ENCODE results near the gene ECI1. TPM values are rescaled to one million over a fixed set of nuclear protein-coding genes. Genes with fewer than 3 reads are reported as not detected.
A peak's percentile ranks its signal among the peaks of the same experiment; 100 is the strongest.

Gene ECI1
- total and polyA plus RNA-seq, 2 of the 13 experiments (the other 11 are each of a cell fraction or from before 2014, with no cell fraction given), result 82.0 to 102 TPM

DNA sequence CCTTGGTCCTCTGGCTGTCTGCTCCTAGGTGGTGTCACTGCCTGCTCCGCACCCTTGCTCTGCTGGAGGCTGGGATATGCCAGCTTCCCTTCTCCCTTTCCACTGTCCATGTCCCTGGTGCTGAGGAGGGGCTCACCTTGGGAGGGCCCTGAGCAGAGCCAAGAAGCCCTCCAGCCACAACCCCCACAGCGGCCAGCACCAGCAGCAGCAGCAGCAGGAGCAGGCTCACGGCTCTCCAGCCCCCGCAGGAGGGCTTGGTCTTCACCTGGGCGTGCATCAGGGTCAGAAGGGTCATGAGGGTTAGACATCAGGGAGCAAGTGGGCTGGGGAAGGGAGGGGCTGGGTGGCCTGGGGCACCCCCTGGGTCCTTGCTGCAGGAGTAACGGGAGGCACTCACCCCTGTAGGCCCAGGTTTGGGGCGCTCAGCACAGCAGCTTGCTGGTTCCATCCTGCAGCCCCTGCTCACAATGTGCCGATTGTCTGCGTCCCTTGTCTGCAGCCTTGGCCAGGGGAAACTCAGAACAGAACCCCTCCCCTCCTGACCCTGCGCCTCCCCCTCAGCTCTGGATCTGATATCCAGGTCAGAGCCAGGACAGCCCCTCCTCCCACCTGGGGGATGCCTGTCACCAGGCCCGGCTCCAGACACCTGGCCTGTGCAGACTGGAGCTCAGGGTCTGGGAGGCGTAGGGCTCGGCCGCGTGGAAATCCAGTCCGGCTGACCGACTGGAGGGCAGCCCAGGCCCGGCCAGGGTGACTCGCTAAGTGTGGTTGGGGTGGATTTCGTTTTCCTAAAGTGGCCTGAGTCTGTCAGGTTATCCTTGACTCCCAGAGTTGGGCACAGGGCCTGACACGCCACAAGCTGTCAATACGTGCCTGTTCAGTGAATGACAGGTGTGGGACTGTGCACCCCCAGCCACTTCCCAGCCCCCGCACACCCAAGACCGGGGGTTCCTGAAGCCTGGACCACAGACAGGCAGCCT is 40.7 kb downstream of the ECI1 start, which contains the start of gene BRICD5 (continued):
- TF ChIP-seq MIER3 (CRISPR knock-in tag; IDR thresholded peaks at IDR 0.05; ENCODE audit: borderline replicate concordance) (no peak), ZNF552 (CRISPR knock-in tag; IDR thresholded peaks at IDR 0.05; ENCODE audit: borderline replicate concordance) (no peak), CBX5 (CRISPR knock-in tag; IDR thresholded peaks at IDR 0.05; ENCODE audit: borderline replicate concordance) (no peak), PTBP1 (IDR thresholded peaks at IDR 0.05; ENCODE audit: low read depth, low read length, poor library complexity, severe bottlenecking) (no peak), ZNF674 (CRISPR knock-in tag; IDR thresholded peaks at IDR 0.05; ENCODE audit: low read depth) (no peak), ZNF274 (CRISPR knock-in tag; IDR thresholded peaks at IDR 0.05) (peak; percentile 25; the same call in 1 of the 2 replicates), CHCHD3 (CRISPR knock-in tag; IDR thresholded peaks at IDR 0.05) (no peak), SP5 (CRISPR knock-in tag; IDR thresholded peaks at IDR 0.05; ENCODE audit: borderline replicate concordance, low read depth) (peak; percentile 77; the same call in 1 of the 2 replicates), ZNF776 (CRISPR knock-in tag; IDR thresholded peaks at IDR 0.05) (no peak), ATF7 (IDR thresholded peaks at IDR 0.05) (no peak), ATF7 (CRISPR knock-in tag; IDR thresholded peaks at IDR 0.05) (no peak), FOXK2 (IDR thresholded peaks at IDR 0.05) (no peak), ZNF83 (CRISPR knock-in tag; IDR thresholded peaks at IDR 0.05; ENCODE audit: borderline replicate concordance) (no peak), RBM22 (optimal IDR thresholded peaks at IDR 0.05; ENCODE audit: low read length) (peak; percentile 12), RAD51 (IDR thresholded peaks at IDR 0.05; ENCODE audit: borderline replicate concordance) (no peak), ZNF234 (CRISPR knock-in tag; conservative IDR thresholded peaks at IDR 0.05) (no peak), ZNF101 (CRISPR knock-in tag; IDR thresholded peaks at IDR 0.05; ENCODE audit: borderline replicate concordance, low read depth) (no peak), ZNF547 (CRISPR knock-in tag; IDR thresholded peaks at IDR 0.05) (no peak), SMARCE1 (IDR thresholded peaks at IDR 0.05; ENCODE audit: borderline replicate concordance) (no peak)
- TF ChIP-seq, protein P1, sequence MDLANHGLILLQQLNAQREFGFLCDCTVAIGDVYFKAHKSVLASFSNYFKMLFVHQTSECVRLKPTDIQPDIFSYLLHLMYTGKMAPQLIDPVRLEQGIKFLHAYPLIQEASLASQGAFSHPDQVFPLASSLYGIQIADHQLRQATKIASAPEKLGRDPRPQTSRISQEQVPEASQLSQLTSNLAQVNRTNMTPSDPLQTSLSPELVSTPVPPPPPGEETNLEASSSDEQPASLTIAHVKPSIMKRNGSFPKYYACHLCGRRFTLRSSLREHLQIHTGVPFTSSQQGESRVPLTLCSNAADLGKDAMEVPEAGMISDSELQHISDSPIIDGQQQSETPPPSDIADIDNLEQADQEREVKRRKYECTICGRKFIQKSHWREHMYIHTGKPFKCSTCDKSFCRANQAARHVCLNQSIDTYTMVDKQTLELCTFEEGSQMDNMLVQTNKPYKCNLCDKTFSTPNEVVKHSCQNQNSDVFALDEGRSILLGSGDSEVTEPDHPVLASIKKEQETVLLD (CRISPR knock-in tag; IDR thresholded peaks at IDR 0.05; ENCODE audit: low read depth), result 0 out of 2 replicates have a peak, but pooled peaks have one; percentile 41
- TF ChIP-seq, protein P2, sequence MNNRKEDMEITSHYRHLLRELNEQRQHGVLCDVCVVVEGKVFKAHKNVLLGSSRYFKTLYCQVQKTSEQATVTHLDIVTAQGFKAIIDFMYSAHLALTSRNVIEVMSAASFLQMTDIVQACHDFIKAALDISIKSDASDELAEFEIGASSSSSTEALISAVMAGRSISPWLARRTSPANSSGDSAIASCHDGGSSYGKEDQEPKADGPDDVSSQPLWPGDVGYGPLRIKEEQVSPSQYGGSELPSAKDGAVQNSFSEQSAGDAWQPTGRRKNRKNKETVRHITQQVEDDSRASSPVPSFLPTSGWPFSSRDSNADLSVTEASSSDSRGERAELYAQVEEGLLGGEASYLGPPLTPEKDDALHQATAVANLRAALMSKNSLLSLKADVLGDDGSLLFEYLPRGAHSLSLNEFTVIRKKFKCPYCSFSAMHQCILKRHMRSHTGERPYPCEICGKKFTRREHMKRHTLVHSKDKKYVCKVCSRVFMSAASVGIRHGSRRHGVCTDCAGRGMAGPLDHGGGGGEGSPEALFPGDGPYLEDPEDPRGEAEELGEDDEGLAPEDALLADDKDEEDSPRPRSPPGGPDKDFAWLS (CRISPR knock-in tag; IDR thresholded peaks at IDR 0.05; ENCODE audit: borderline replicate concordance), result no peak
- TF ChIP-seq, protein P3, sequence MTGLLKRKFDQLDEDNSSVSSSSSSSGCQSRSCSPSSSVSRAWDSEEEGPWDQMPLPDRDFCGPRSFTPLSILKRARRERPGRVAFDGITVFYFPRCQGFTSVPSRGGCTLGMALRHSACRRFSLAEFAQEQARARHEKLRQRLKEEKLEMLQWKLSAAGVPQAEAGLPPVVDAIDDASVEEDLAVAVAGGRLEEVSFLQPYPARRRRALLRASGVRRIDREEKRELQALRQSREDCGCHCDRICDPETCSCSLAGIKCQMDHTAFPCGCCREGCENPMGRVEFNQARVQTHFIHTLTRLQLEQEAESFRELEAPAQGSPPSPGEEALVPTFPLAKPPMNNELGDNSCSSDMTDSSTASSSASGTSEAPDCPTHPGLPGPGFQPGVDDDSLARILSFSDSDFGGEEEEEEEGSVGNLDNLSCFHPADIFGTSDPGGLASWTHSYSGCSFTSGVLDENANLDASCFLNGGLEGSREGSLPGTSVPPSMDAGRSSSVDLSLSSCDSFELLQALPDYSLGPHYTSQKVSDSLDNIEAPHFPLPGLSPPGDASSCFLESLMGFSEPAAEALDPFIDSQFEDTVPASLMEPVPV (CRISPR knock-in tag; IDR thresholded peaks at IDR 0.05), result peak; percentile 49; the same call in 1 of the 2 replicates
- TF ChIP-seq, protein P4, sequence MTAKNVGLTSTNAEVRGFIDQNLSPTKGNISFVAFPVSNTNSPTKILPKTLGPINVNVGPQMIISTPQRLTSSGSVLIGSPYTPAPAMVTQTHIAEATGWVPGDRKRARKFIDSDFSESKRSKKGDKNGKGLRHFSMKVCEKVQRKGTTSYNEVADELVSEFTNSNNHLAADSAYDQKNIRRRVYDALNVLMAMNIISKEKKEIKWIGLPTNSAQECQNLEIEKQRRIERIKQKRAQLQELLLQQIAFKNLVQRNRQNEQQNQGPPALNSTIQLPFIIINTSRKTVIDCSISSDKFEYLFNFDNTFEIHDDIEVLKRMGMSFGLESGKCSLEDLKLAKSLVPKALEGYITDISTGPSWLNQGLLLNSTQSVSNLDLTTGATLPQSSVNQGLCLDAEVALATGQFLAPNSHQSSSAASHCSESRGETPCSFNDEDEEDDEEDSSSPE (CRISPR knock-in tag; IDR thresholded peaks at IDR 0.05), result 0 out of 2 replicates have a peak, but pooled peaks have one; percentile 13

Measured in HepG2 (cell line).